Measurements from ENCODE around the gene SRD5A3.

Gene SRD5A3

DNA sequence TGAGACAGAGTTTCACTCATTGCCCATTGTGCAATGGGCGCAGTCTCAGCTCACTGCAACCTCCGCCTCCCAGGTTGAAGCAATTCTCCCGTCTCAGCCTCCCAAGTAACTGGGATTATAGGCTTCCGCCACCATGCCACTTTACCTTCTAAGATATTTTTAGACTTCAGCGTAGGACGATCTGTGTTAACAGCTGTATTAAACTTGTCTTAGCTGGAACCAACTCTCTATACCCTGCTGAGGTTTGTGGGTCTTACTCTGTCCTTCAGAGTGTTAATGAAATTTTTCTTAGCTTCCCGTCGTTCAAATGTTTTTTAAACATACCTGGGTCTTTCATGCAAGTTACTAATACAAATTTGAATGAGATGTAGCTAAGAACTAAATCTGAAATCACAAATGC, 64.4 kb downstream of the SRD5A3 start:
- DNase-seq, result no peak

DNA sequence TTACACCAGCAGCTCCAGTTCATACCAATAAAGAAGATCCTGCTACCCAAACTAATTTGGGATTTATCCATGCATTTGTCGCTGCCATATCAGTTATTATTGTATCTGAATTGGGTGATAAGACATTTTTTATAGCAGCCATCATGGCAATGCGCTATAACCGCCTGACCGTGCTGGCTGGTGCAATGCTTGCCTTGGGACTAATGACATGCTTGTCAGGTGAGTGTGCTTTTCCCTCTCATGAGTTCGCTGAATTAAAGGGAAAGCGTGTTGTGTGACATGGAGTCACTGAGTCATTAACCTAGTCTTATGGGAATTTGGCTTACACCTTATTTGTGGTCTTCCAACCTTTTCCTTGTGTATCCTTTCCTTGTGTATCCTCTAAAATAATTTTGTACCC, 65.6 kb downstream of the SRD5A3 start:
- DNase-seq, result no peak

DNA sequence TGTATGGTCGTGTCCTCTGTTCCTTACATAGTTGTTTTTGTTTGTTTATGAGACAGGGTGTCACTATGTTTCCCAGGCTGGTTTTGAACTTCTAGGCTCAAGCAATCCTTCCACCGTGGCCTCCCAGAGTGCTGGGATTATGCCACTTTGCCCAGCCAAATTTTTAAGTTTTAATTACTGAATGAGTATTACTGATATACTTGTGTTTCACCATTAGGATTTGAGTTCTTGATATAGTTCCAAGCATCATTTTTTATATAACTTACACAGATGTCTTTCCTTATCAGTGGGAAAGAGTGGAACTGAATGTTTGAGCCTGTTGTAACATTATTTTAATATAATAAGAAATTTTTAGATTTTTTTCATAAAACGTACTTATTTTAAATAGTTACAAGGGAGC, 70.1 kb downstream of the SRD5A3 start:
- DNase-seq, result no peak

Data from stimulated activated CD8-positive, alpha-beta memory T cell treated with anti-CD3 and anti-CD28 coated beads, Interleukin-4, amount 100 ng/mL, for 48 hours (primary cell).